GM19452 (cell line): Measurements from ENCODE around the gene TRIM9.

Source experiments
- ATAC-seq: cut with Tn5 transposase; IDR thresholded peaks from one replicate; pipeline ENCODE4 v1.9.1; 2021; ENCODE audit not compliant: unreplicated experiment

Gene TRIM9

GRCh38 chr14:50937800-50938199 lies 157.1 kb downstream of the TRIM9 start:
- ATAC-seq, result no peak

- no peak for ATAC-seq
Observed at GRCh38 chr14:50937325-50937724, 157.6 kb downstream of the TRIM9 start.

- no peak for ATAC-seq
Observed at GRCh38 chr14:50936882-50937281, 158.0 kb downstream of the TRIM9 start.

DNA sequence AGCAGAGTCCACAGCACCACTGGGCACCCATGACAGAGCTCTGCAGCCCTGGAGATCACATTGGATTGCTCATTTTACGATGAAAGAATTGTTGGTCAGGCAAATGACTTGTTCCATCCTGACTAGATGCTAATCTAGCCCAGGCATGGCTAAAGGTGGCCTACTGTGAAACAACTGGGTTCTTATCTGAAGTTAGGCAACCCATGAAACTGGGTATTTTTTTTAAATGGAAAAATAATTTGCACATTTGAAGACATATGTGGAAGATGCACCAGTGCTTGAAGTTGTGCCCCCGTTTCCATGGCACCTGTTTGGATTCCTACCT lies 158.9 kb downstream of the TRIM9 start:
- no peak for ATAC-seq

DNA sequence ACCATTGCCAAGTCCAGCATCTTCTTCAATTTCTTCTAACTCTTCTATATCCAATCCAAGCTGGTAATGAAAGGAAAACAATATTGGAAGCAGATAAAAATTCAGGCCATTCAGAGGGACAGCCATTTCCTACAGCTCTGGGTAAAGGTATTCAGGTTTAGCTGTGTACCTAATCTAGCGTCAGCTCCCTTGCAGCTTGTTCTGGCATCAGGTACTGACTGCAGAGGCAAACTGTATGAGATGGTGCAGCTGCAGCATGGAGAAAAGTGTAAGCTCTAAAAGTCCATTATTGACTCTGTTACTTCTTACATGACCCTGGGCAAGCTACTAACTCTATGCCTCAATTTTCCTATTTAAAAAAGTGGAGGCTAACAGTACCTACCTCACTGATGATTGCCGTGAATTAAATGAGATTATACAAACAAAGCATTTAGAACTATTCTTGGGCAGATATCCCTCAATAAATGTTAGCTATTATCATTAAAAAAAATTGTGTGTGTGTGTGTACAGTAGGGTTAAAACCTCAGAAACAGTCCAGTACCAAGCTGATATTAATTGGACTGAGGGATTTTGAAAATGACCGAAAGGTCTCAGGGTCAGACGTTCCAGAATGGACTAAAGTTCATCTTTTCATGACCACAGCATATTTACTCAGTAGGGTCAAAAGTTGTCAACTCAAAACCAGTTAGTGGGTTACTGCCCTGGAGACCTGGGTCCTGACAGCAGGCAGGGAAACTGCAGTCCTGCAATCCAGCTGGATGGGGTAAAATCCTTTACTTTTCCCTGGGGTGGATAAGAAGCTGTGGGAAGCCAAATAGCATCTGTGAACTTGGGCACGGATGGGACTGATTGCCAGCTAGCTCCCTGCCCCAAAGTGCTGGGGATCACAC lies 159.5 kb downstream of the TRIM9 start:
- no peak for ATAC-seq

DNA sequence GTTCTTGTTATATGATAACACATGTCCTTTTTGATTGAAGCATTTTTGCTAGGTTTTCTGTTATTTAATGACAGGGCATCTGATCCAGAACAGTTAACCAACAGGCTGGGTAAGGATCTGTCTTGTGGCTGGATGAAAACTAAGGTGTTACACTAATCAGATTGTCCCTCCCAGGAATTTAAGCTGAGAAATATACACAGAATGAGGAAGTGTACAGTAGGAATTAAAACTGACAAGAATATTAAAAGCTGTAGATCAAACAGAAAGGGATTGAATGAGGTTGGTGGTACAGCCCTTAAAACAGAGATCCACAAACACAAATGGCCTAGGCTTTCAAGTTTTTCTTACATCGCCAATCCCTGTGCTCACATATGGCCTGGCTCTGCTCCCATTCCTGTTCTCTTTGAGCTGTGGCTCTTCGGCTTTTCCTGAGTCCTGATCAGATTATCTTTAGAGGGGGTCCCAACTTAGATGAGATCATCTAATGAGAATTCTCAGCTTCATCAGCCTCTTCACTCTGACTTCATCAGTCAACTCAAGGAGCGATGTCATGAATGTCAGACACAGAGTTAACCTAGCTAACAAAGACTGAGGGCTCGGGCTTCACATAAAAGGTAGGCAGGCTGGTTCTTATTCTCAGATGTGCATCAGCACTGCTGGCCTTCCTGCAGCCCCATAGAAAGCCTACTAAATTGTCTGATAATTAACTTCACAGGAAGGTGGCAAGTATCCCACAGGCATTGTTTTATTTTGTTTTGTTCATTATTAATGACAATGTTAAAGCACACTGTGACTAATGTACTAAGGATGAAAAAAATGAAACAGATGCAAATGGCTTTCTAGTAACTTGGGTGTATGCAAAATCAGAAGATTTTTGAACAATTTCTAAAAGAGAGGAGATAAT lies 162.1 kb downstream of the TRIM9 start:
- ATAC-seq, result no peak

- ATAC-seq, result no peak
Observed at GRCh38 chr14:50932156-50932555, 162.7 kb downstream of the TRIM9 start.

DNA sequence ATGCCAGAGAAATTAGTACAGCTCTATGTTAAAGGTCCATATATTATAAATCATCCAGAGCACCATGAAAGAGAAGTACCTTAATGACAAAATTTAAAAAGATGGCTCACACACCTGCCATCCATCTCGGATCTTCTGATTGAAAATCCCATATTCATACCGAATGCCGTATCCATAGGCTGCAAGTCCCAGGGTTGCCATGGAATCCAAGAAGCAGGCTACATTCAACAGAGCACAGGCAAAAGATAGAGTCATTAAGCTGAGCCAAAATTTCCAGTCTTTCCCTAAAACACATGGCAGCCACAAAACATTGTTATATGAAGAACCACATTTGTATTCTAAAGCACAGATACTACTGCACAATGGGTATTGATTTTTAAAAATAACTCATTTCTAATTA lies 163.3 kb downstream of the TRIM9 start:
- no peak for ATAC-seq

- ATAC-seq, result no peak
Observed at GRCh38 chr14:50929506-50929905, 165.4 kb downstream of the TRIM9 start.

GRCh38 chr14:50928002-50928635 lies 166.8 kb downstream of the TRIM9 start:
- ATAC-seq, result no peak

DNA sequence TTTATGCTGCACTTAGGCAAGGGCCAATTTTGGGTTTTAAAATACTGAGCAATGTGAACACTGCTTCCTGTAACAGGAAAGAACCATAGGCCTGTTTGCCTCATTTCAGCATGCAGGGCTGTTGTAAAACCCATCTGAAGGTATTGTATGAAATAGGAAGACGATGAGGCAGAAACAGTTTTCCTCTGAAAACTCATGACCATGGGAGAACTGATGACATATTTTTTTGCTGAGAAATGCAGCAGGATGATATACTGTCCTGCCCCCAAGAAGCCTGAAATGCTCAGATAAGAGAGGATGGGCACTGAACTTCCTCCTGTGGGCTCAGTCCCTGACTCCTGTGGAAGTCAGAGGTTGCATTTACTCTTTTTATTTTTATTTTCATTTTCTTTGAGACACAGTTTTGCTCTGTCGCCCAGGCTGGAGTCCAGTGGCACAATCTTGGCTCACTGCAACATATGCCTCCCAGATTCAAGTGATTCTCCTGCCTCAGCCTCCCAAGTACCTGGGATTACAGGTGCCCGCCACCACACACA lies 168.0 kb downstream of the TRIM9 start:
- no peak for ATAC-seq
